SH-SY5Y (cell line): Measurements from ENCODE around the gene CSMD2.

Experiments used
- GATA2 ChIP-seq: IDR thresholded peaks from 2 replicates; pipeline ENCODE4 v1.6.1; 2011; ENCODE audit warnings: mild to moderate bottlenecking, low read depth, low read length
- GATA3 ChIP-seq: IDR thresholded peaks from 2 replicates; pipeline ENCODE4 v1.6.1; 2011; ENCODE audit warnings: low read depth, mild to moderate bottlenecking, low read length, moderate library complexity

GRCh38 chr1:33572387-33572786 lies 592.6 kb downstream of the CSMD2 start:
- no peak for TF ChIP-seq GATA3
- TF ChIP-seq GATA2, result no peak
